ENCODE results near the gene WDR93.
A peak's percentile ranks its signal among the peaks of the same experiment; 100 is the strongest.

WDR93 gene

GRCh38 chr15:89690276-89691218 lies at the start of gene WDR93, which contains the start of gene PEX11A:
Gene WDR93, plus strand, starts transcription at chr15:89690811. Its CDS starts 10,936 bp downstream, at chr15:89701747.
Gene PEX11A, minus strand, starts transcription at chr15:89690754. Its CDS starts 122 bp downstream, at chr15:89690632.
- TF ChIP-seq, protein P1, sequence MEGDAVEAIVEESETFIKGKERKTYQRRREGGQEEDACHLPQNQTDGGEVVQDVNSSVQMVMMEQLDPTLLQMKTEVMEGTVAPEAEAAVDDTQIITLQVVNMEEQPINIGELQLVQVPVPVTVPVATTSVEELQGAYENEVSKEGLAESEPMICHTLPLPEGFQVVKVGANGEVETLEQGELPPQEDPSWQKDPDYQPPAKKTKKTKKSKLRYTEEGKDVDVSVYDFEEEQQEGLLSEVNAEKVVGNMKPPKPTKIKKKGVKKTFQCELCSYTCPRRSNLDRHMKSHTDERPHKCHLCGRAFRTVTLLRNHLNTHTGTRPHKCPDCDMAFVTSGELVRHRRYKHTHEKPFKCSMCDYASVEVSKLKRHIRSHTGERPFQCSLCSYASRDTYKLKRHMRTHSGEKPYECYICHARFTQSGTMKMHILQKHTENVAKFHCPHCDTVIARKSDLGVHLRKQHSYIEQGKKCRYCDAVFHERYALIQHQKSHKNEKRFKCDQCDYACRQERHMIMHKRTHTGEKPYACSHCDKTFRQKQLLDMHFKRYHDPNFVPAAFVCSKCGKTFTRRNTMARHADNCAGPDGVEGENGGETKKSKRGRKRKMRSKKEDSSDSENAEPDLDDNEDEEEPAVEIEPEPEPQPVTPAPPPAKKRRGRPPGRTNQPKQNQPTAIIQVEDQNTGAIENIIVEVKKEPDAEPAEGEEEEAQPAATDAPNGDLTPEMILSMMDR (IDR thresholded peaks at IDR 0.05): no peak
- TF ChIP-seq ZFX (IDR thresholded peaks at IDR 0.05; ENCODE audit: borderline replicate concordance): no peak
- peak within 1 kb of the TSS; percentile 20; the same call in 1 of the 2 replicates for H3K27ac ChIP-seq

- no peak overlapping the region for H3K27ac ChIP-seq
- TF ChIP-seq, protein P1 (IDR thresholded peaks at IDR 0.05): no peak
- no peak for TF ChIP-seq ZFX (IDR thresholded peaks at IDR 0.05; ENCODE audit: borderline replicate concordance)
Observed at GRCh38 chr15:89641053-89641452, 49.6 kb upstream of the WDR93 start.

GRCh38 chr15:89642106-89642505 lies 48.5 kb upstream of the WDR93 start:
- TF ChIP-seq ZFX (IDR thresholded peaks at IDR 0.05; ENCODE audit: borderline replicate concordance): no peak
- TF ChIP-seq, protein P1 (IDR thresholded peaks at IDR 0.05): no peak
- no peak overlapping the region for H3K27ac ChIP-seq

DNA sequence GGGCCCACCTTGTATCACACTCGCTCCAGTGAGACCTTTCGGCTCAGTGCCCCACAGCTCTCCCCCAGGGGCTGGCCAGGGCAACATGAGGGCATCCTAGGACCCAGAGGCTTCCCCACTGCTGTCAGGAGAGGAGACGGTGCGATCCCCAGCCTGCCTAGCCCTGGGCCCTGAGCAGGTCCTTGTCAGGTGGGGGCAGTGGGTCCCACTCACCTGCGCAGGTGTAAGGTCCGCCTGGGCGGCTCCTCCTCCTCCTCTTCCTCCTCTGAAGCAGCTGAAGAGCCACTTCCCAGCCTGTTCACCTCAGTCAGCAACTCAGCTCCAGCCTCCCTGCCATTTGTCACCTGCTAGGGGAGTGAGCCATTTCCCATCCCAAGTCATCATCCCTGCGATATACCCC lies 44.9 kb upstream of the WDR93 start:
- TF ChIP-seq ZFX (IDR thresholded peaks at IDR 0.05; ENCODE audit: borderline replicate concordance): no peak
- TF ChIP-seq, protein P1 (IDR thresholded peaks at IDR 0.05): no peak
- H3K27ac ChIP-seq: no peak overlapping the region

DNA sequence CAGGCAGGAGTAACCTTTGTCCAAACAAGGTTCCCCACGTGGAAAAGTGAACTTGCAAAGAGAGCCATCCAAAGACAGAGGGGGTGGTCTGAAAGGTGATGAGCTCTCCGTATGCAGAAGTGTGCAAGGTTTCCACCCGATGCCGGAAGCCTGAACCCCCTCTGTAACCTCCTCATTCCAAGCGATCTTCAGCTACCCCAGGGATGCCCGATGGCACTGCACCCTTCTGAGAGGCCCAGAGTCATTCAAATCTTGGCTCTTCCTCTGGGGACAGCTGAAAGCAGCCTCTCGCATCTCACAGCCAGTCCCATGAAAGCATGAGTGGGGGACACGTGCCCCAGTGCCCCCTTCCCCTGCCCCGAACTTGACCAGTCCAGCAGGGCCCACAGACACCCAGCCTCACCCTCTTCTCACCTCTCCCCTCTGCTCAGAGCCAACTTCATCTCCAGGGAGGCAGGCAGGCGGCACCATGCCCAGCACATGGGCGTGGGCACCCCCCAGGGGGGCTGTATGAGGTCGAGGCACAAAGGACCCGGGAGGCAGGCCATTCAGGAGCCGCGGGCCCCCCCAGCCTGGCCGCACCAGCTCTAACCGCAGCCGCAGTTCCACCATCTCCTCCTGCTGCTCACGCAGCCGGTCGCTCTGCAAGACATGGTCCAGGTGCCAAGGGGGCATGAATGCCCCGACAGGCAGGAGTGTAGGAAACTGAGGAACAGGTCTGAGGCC lies 44.0 kb upstream of the WDR93 start:
- TF ChIP-seq, protein P1 (IDR thresholded peaks at IDR 0.05): no peak
- no peak for TF ChIP-seq ZFX (IDR thresholded peaks at IDR 0.05; ENCODE audit: borderline replicate concordance)
- no peak overlapping the region for H3K27ac ChIP-seq

- TF ChIP-seq, protein P1 (IDR thresholded peaks at IDR 0.05): peak; percentile 97
- no peak for TF ChIP-seq ZFX (IDR thresholded peaks at IDR 0.05; ENCODE audit: borderline replicate concordance)
- no peak overlapping the region for H3K27ac ChIP-seq
Observed at GRCh38 chr15:89647191-89647851, 43.3 kb upstream of the WDR93 start.
